ENCODE data around the gene ANKRD6.

The ANKRD6 gene

DNA sequence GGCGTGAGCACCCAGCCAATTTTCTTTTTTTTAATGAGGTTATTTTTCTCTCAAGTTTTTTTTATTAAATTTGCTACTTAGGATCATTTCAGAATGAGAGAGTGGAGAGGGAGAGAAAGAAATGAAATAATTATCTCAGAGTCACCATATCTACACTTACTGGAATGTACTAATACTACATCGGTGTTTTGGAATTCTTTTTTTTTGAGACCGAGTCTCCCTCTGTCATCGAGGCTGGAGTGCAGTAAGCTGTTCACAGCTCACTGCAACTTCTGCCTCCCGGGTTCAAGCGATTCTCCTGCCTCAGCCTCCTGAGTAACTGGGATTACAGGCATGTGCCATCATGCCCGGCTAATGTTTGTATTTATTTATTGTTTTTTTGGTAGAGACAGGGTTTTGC is 27.8 kb downstream of the ANKRD6 start:
- ChIA-PET POLR2A (ENCODE audit: low non-redundant PET) (no interaction called here), CTCF (interaction anchor here (0.9 kb wide), 1 partner anchor 12 kb away, joined by 3 read pairs; no protein-coding TSS in a partner anchor)
- no peak overlapping the region for H3K27ac ChIP-seq
- DNase-seq (ENCODE audit: low spot score), result no peak
- TF ChIP-seq, protein P1, sequence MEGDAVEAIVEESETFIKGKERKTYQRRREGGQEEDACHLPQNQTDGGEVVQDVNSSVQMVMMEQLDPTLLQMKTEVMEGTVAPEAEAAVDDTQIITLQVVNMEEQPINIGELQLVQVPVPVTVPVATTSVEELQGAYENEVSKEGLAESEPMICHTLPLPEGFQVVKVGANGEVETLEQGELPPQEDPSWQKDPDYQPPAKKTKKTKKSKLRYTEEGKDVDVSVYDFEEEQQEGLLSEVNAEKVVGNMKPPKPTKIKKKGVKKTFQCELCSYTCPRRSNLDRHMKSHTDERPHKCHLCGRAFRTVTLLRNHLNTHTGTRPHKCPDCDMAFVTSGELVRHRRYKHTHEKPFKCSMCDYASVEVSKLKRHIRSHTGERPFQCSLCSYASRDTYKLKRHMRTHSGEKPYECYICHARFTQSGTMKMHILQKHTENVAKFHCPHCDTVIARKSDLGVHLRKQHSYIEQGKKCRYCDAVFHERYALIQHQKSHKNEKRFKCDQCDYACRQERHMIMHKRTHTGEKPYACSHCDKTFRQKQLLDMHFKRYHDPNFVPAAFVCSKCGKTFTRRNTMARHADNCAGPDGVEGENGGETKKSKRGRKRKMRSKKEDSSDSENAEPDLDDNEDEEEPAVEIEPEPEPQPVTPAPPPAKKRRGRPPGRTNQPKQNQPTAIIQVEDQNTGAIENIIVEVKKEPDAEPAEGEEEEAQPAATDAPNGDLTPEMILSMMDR (conservative IDR thresholded peaks at IDR 0.05; ENCODE audit: low read depth), result no peak

DNA sequence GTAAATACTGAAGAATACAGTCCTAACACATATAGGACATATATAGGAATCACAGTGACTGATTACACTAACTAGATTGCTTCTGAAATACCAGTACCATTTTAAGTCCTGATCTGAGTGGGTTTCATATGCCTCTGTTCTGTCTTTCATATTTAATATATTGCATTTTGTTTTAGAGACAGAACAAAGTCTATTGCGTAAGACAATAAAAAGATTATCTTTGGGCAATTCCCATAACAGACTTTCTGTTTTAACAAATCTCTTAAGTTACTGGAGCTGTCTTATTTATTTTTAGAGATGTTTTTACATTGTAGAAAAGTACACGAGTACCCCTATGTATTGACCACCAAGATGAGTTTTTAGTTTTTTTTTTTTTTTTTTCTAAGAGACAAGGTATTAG is 29.6 kb downstream of the ANKRD6 start:
- TF ChIP-seq, protein P1 (conservative IDR thresholded peaks at IDR 0.05; ENCODE audit: low read depth), result no peak
- CTCF ChIA-PET, result no interaction called here
- H3K27ac ChIP-seq, result no peak overlapping the region
- POLR2A ChIA-PET (ENCODE audit: low non-redundant PET), result no interaction called here
- DNase-seq (ENCODE audit: low spot score), result no peak

DNA sequence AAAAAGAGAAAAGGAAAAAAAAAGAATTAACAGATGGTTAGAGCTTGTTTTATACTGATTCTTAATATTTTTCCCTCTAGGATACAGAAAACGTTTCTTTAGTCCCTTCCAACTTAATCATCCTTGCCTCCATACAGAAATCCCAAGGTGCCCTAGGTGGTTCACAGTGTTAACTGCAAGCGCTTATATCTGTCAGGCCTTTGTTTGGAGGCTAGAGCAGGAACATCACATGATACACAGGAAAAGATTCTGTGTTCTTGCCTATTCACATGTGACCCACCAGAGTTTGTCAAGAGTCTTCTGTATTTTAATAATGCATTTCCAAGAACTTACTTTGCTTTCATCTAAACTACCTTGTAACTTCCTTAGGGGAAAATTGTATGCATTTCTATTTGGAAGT is 31.3 kb downstream of the ANKRD6 start:
- CTCF ChIA-PET, result interaction anchor here (0.7 kb wide), 1 partner anchor 1075 kb away, joined by 6 read pairs; no protein-coding TSS in a partner anchor
- TF ChIP-seq, protein P1 (conservative IDR thresholded peaks at IDR 0.05; ENCODE audit: low read depth), result no peak
- no peak overlapping the region for H3K27ac ChIP-seq
- DNase-seq (ENCODE audit: low spot score), result no peak
- POLR2A ChIA-PET (ENCODE audit: low non-redundant PET), result no interaction called here

DNA sequence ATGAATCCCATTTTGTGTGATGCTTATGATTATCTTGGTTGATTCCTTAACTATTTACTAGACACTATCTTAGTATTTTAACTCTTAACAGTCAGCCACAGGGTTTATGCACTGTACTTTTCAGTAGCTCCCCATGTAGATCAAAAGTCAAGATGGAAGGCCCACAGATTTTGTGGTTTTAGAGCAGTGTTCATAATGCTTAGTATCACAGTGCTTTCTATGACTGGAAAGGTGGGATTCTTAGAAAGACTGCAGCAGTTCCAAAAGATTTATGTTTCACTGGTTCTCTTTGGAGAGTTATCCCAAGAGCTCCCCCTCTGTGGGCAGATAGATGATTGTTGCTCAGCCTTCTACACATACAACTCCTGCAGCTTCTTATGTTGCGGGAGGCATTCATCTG is 34.5 kb downstream of the ANKRD6 start:
- POLR2A ChIA-PET (ENCODE audit: low non-redundant PET), result no interaction called here
- no peak overlapping the region for H3K27ac ChIP-seq

DNA sequence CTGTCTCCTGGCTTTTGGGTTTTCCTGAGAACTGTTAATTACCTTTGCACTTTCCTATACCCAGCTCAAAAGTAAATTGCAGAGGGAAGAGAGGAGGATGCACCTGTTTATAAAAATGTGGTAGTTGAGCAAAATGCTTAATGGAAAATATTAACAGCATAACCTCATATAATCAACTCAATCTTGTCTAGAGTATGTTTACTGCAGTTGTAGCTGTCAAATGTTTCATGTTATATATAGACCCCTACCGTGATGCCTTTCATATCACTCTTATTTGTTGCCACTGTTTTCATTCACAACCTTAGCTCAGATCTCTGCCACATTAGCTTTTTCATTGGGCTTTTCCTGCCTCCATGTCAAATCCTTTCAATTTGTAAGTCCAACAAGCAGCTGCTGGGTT is 36.0 kb downstream of the ANKRD6 start:
- H3K27ac ChIP-seq, result no peak overlapping the region
- DNase-seq (ENCODE audit: low spot score), result no peak
- POLR2A ChIA-PET (ENCODE audit: low non-redundant PET), result no interaction called here
- CTCF ChIA-PET, result interaction anchor here (0.5 to 0.8 kb wide), 2 partner anchors 10 to 190 kb away, joined by 3 to 5 read pairs; no protein-coding TSS in a partner anchor
- TF ChIP-seq, protein P1 (conservative IDR thresholded peaks at IDR 0.05; ENCODE audit: low read depth), result no peak

More for the DNA sequence above, 34.5 kb downstream of the ANKRD6 start:
- CTCF ChIA-PET, result no interaction called here
- DNase-seq (ENCODE audit: low spot score), result no peak
- TF ChIP-seq, protein P1 (conservative IDR thresholded peaks at IDR 0.05; ENCODE audit: low read depth), result no peak

DNA sequence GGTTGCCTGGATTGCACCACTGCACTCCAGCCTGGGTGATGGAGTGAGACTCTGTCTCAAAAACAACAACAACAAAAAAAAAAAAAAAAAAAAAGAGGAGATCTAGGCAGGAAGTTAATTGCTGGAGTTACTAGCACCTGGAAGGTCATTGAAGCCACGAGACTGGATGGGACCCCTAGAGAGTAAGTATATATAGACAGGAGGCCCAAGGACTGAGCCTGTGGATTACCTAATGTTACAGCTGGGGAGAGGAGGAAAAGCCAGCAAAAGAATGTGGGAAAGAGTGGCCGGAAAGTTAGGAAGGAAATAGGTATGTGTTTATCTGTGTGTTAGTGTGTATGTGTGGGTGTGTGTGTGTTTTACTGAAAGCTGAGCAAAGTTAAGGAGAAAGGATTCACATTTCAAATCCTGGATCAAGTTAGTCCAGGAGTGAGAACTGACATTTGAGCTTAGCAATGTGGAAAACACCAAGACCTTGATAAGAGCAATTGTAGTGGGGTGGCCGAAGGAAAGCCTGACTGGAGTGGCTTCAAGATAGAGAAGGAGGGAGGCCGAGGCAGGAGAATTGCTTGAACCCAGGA is 38.4 kb downstream of the ANKRD6 start:
- POLR2A ChIA-PET (ENCODE audit: low non-redundant PET), result no interaction called here

More for the DNA sequence above, 38.4 kb downstream of the ANKRD6 start:
- TF ChIP-seq, protein P1 (conservative IDR thresholded peaks at IDR 0.05; ENCODE audit: low read depth), result no peak
- no peak overlapping the region for H3K27ac ChIP-seq
- no peak for DNase-seq (ENCODE audit: low spot score)
- CTCF ChIA-PET, result no interaction called here
